DMS153 treated with DMSO at 0.1 percent for 48 hours (cell line): ENCODE results near the gene LILRB5.
"Not testable (repeated sequence)": the region's sequence is repeated elsewhere in the genome, so short reads cannot be mapped to it uniquely, and the experiment has no call there.

Experiments
- DNase-seq: peaks from one replicate; lab custom pipeline; 2025; ENCODE audit not compliant: unreplicated experiment; lab: John Stamatoyannopoulos, UW

LILRB5 gene

DNA sequence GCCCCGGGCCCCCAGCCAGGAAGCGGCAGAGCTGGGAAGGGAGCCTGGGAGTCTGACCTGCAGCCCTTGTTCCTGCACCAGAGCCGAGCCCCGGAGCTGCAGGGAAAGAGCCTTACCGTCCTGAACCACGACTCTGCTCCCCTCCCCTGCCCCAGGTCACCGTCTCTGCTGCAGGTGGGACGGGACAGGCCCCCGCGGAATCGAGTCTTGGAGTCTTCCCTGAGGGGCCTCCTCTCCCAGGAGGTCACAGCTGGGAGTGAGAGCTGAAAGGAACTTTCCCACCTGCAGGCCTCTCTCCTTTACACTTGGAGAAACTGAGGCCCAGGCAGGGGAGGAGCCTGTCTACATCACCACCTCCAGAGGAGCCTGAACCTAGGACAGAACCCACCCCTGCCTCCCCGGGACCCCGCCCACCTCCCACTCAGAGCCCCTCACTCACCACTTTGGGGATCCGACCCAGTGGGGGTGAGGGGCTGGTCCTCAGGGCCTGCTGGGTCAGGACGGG, 20.1 kb upstream of the LILRB5 start:
- DNase-seq: not testable (repeated sequence)

DNA sequence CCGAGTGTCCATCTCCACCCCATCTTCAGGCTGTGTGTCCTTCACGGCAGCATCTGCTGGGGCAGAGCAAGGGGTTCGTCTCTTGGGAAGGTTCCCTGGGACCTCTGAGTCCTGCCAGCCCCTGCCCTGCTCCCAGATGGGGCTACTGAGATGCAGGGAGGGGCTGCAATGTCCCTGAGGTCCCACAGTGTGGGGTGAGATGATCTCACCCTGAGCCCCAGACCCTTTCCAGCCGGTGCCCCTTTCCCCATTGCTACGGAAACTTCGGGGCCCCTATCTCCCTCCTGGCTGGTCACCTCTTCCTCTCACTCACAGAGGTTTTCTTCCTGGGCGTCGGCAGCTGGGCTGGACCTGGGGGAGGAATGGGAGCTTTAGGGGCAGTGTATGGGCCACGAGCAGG, 18.9 kb upstream of the LILRB5 start:
- no peak for DNase-seq

DNA sequence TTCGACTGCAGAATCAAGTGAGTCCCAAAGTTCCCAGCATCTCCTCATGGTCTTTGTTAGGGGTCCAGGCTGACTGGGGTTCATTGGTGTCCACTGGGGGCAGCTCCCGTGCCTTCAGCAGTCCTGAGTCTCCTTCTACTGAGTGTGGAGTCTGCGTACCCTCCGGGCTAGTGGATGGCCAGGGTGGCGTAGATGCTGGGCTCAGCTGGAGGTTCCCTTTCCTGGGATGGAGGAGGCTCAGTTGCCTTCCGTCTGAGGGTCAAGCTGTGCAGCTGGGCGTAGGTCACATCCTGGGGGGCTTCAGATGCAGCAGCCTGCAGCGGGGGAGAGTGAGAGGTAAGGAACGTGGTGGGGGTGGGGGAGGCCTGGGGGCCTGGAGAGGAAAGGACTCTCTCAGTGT, 17.4 kb upstream of the LILRB5 start:
- DNase-seq: not testable (repeated sequence)

DNA sequence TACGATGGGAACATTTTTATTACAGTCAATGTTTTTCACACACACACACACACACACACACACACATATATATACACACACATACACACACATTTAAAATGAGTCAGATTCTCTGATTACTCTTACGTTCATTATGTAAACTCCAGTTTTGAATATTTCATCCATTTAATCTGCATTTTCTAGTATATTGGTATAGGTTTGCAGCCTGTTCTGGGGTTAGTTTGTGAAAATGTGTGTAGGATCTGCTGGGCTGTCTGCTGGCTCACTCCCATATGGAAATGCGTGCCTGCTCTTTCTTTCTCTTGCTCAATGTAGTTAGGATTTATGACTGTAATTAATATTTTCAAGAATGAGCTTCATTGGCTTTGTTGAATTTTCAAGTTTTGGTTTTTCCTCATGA, 16.7 kb upstream of the LILRB5 start:
- no peak for DNase-seq

DNA sequence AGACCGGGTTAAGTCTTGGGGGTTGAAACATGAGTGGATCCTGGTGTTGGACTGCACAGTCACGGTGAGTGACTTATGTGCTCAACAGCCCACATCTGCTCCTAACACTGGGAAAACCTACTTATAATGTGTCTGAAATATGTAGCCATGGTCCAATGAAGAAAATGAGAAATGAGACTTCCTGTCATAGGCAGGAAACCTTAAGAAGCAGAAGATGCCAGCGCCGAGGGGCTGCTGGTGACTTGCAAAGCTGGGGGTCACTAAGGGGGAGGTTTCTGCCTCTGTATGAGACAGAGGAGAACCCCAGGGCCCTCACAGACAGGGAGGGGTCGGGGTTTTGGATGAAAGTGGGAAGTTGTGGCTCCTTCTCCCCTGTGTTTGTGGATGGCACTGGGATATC, 15.1 kb upstream of the LILRB5 start:
- DNase-seq: not testable (repeated sequence)

DNA sequence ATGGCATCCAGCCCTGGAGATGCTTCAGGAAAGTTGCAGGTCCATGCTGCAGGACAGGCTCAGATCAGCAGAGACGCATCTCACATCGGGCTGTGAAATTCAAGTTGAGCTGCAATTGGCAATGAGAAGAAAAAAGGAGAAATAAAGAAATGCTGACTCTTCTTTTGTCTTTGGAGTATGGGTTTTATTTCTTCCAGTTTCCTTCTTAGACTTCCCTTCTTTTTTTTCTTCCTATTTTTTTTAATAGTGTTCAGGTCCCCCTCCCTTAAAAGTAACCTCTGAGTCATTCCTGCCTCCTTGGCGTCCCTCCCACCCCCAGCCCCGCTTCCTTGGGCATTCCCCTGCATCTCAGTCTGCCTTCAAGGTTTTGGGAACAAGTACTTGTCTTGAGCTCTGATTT, 14.5 kb upstream of the LILRB5 start:
- not testable (repeated sequence) for DNase-seq

DNA sequence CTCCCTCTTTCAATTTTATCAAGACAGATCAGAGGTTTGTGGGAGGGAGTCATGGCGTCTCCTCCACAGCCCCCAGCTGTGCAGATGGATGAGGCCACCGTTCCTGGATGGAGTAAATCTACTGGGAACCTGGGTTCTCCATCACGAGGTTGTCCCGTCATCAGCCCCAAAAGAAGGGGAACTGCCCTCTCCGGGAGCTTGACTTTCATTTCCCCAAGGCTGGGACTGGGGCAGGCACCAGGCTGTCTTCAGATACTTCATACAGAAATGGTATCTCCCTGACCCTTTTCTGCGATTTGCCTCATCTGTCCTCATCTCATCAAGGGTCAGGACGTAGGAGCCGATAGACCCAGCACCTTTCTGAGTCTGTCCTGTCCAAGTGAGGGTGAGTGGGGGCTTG, 14.0 kb upstream of the LILRB5 start:
- no peak for DNase-seq

DNA sequence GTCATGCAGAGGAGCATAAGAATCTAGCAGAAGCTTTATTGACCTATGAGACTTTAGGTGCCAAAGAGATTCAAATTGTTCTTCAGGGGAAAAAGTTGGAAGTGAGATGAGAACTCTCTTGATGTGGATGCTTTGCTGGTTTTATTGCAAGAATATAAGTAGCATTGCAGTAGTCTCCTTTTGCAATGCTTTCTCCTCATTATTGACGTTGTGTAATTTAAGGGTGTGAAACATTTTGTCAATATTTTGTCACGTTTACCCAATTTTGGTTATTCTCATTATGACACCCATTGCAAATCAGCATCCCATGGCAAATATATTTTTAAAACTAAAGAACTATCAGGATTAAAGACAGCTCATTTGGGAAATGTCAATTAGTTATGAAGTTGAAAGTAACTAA, 11.9 kb upstream of the LILRB5 start:
- DNase-seq: no peak

DNA sequence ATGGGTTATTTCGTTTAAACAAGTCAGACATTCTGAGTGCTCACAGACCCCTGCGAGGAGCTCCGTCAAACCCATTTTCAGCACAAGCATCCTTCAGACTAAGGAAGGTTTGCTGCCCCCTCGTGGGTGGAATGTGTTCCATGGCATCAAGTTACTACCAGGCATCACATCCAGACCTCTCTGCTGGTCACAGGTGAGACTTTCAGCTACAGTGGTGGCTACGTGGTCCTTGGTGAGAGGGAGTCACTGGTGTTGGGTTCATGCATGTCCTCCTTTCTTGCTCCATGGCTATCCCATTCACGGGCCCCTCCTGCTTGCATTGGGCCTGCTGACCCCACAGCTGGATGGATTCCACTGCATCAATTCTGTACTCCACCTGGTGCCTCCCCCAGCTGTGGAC, 9.1 kb upstream of the LILRB5 start:
- DNase-seq: peak; percentile 23

DNA sequence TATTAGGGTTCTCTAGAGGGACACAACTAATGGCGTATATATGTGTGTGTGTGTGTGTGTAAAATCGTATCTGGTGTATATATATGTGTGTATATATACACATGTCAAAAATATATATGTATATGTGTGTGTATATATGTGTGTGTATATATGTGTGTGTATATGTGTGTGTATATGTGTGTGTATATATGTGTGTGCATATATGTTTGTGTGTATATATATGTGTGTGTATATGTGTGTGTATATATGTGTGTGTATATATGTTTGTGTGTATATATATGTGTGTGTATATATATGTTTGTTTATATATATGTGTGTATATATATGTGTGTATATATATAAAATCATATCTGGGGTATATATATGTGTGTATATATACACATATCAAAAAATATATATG, 5.4 kb upstream of the LILRB5 start:
- DNase-seq: no peak

DNA sequence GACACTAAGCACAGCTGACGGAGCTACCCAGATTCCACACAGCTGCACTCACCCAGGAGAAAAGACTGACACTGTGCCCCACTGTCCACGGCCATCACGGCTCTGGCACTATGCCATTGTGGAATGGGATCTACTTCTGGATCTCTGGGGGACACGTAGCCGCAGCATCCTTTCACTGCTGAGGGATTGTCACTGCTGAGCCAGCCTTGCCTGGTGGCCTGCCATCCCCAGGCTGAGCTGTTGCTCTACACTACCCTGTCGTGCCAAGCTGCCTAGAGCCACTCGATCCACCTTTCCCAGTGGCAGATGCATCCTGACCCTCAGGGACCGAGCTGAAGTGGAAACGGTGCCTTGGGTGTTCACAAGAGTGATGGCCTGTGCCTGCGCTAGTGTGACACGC, 5.0 kb upstream of the LILRB5 start:
- DNase-seq: no peak

DNA sequence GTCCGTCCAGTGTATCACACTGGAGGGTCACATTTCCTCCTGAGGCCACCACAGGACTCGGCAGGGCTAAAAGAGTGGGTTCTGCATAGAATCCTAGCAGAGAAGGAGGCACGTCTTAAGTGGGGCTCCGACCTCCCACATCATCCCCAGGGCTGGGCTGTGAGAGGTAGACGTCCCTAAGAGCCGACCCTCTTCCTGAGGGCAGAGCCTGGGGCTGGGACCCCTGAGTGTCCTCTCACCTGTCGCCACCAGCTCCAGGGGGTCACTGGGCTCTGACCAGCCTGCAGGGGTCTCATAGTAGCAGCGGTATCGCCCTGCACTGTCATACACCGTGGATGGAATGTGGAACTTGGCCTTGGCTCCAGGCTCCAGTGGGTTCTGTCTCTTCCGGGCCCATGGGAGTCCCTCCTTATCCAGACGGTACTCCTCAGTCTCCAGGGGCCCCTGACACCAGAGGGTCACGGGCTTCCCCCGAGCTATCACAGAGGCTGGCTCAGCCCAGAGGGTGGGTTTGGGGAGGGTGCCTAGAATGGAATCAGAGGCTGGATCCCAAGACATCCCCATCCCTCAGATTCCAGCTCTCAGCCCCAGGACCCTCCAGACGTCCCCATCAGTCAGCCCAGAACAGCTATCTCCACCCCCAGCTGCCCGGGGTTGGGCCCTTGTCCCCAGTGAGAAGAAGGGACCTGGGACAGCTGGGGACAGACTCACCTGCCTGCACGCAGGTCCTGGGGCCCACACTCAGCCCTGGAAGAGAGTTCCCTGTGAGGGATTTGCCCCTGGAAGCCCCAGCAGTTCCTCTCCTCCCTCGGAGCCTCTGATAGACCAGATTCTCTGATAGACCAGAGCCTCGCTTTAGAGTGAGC, 590 bp downstream of the LILRB5 start:
- DNase-seq: no peak

DNA sequence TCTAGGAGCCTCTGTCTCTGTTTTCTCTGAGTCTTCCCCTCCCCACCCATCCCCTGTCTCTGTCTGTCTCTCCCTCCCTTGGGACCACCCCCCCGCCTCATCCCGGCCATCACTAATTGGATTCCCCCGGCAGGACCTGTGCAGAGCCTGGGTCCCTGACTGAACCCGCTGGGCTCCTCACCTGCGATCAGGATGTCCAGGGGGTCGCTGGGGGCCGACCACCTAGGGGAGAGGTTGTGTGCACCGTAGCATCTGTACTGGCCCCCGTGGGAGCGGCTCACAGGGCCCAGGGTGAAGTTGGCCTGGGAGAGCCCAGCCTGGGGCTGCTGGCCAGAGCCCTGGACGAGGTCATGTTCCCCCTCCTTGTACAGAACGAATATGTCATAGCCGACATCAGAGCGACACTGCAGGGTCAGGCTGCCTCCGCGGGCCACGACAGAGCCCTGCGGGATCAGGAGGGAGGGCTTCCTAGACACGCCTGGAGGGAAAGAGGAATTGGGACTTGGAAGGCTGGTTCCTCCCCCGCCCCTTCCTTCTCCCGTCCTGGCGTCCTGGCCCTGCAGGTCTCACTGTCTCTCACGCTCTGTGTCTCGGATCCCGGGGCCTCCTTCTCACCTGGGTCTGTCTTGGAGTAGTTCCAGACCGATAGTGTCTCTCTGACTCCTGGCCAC, 1.8 kb downstream of the LILRB5 start:
- no peak for DNase-seq

DNA sequence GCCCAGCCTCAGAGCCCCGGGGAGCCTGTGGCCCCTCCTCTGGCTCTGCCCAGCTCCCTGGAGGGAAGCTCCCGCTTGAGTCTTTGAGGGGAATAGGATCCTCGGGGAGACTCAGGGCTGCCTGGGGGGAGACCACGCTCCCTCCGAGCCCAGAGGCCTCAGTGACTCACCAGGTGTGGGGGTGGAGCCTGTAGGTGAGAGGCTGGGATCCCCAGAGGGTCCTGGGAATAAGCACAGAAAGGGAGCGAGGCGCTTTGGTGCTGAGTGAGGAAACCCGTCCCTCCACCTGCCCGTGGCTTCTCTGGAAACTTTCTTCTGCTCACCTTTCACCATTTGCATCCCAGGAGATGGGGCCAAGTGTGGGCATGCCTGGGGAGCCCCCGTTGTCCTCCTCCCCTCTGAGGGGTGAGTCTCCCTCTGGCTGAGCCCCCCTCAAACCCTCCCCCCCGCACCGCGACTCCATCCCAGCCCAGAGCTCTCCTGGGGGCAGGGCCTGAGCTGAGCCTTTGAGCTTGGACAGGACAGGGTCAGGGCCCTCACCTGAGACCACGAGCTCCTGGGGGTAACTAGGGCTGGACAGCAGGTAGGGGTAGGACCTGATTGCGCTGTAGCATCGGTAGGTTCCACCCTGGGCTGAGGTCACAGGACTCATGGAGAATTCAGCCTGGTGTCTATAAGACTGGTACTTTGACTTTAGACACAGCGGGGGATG, 2.7 kb downstream of the LILRB5 start:
- no peak for DNase-seq

DNA sequence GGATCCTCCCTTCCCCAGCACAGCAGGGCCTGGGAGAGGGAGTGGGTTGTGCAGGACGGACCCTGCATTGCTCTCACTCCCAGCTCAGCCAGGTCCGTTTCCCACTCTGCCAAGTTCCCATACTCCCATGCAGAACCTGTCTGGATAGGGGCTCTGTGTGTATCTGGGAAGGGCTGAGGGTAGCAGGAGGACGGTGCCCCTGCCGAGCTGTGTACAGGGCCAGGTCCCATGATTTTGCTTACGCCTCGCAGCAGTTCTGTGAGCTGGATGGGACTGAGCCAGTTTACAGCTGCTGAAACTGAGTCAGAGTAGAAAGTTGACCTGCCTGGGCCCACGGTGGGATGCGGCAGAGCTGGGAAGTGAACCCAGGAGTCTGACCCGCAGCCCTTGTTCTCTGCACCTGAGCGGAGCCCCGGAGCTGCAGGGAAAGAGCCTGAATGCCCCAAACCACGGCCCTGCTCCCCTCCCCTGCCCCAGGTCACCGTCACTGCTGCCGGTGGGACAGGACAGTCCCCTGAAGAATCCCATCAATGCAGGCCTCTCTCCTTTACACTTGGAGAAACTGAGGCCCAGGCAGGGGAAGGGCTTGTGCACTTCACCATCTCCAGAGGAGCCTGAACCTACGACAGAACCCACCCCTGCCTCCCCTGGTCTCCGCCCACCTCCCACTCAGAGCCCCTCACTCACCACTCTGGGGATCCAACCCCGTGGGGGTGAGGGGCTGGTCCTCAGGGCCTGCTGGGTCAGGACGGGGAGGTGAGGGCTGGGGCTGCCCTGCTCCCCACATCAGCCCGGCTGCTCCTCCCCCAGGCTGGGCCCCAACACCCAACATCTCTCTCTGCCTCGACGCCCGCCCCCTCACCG, 3.5 kb downstream of the LILRB5 start:
- DNase-seq: no peak

DNA sequence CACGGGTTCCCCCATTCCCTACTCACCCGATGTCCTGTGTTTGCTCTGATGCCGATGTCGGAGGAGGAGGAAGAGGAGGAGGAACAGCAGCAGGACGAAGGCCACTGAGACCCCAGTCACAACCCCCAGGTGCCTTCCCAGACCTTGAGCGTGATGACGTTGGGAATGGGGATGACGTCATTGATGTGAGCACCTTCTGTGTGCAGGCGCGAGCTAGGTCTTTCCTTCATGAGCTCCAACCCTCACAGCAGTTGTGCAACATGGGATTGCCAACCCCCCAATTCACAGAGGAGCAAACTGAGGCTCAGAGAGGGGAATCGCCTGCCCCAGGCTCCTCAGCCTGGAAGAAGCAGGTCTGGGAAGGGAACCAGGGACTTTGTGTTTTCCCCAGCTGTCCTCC, 4.2 kb downstream of the LILRB5 start:
- no peak for DNase-seq

DNA sequence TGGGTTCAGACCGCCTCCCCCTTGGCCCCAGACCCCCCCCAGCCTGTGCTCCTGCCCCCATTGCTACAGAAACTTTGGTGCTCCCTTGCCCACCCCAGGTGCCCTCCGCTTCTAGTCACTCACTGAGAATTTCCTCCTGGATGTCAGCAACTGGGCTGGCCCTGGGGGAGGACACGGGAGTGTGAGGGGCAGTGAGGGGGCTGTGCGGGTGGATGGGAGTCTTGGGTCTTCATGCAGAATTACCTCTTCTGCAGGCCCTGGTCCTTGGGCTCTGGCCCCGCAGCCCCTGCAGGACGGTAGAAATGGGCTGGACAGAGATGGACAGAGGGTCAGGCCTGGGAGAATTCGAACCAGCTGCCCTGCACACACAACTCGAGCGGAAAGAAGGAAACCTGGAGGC, 4.8 kb downstream of the LILRB5 start:
- no peak for DNase-seq

DNA sequence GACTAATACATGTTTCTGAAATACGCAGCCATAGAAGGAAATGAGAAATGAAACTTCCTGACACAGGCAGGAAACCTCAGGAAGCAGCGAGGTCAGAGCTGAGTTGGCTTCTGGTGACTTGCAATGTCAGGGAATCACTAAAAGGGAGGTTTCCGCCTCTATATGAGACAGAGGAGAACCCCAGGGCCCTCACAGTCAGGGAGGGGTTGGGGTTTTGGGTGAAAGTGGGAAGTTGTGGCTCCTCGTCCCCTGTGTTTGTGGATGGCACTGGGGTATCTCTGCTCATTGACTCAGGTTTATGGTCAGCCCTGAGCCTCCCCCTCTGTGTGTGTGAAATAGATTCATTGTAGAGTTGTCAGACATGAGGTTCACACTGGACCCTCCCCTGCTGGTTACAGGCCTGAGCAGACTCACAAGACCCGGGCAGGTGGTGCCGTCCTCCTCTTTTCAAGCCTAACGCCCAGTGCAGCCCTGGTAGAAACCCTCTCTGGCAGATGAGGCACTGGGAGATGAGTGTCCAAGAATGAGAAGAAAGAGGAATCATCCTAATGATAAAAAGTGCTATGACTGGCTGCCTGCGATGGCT, 9.0 kb downstream of the LILRB5 start:
- DNase-seq: no peak

DNA sequence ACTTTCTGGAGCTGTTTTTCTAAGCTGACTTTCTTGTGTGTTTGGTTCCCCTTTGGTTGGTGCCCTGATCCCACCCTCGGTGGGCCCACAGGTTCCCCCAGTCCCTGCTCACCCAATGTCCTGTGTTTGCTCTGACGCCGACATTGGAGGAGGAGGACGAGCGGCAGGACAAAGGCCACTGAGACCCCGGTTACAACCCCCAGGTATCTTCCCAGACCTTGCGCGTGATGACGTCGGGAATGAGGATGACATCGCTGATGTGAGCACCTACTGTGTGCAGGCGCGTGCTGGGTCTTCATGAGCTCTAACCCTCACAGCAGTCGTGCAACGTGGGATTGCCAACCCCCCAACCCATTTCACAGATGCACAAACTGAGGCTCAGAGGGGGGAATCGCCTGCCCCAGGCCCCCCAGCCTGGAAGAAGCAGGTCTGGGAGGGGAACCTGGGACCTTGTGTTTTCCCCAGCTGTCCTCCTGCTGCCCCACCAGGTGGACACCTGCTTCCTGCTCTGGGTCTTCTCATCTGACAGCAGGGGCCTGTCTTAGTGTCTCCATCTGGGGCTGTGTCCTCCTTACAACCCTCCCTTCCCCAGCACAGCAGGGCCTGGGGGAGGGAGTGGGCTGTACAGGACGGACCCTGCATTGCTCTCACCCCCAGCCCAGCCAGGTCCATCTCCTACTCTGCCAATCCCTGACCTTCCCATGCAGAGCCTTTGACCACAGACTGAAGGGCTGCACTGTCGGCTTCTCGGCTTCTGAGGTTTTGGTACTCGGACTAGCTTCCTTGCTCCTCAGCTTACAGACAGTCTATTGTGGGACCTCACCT, 9.8 kb downstream of the LILRB5 start:
- no peak for DNase-seq

DNA sequence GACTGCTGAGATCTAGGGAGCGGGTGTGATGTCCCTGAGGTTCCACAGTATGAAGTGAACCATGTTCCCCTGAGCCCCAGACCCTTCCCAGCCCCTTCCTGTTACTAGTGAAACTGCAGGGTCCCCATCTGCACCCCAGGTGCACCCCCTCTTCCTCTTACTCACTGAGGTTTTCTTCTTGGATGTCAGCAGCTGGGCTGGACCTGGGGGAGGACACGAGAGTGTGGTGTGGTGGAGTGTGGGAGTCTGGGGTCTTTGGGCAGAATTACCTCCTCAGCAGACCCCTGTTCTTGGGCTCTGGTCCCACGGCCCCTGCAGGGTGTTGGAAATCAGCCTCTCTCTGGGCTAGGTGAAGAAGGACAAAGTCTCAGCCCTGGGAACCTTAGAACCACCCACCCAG, 11.1 kb downstream of the LILRB5 start:
- no peak for DNase-seq
